Endodermal cell (in vitro differentiated cells): Measurements from ENCODE around the gene MINPP1. TPM values are rescaled to one million over a fixed set of nuclear protein-coding genes. Genes with fewer than 3 reads are reported as not detected.

Experiments
- DNase-seq: peaks from one replicate; pipeline ENCODE4 v3.0.0-alpha.2; 2017
- H3K27ac ChIP-seq: 2 replicates; pipeline ENCODE4 v1.5.1; 2013; ENCODE audit warnings: mild to moderate bottlenecking, low read depth, low read length, moderate library complexity
- H3K27me3 ChIP-seq: 2 replicates; pipeline ENCODE4 v1.6.1; 2013; ENCODE audit warnings: mild to moderate bottlenecking, low read length, moderate library complexity; ENCODE audit not compliant: insufficient read depth, control insufficient read depth, poor library complexity, severe bottlenecking
- H3K36me3 ChIP-seq: 2 replicates; pipeline ENCODE4 v1.7.0; 2013; ENCODE audit warnings: mild to moderate bottlenecking, low read length, moderate library complexity; ENCODE audit not compliant: control insufficient read depth, insufficient read depth
- H3K4me1 ChIP-seq: one replicate; pipeline ENCODE4 v1.7.0; 2013; ENCODE audit warnings: low read length; ENCODE audit not compliant: control insufficient read depth, insufficient read depth
- H3K4me3 ChIP-seq: 2 replicates; pipeline ENCODE4 v1.5.1; 2013; ENCODE audit warnings: mild to moderate bottlenecking, low read length, moderate library complexity
- H3K9ac ChIP-seq: 2 replicates; pipeline ENCODE4 v1.6.1; 2013; ENCODE audit warnings: mild to moderate bottlenecking, low read length, moderate library complexity; ENCODE audit not compliant: poor library complexity, severe bottlenecking; ENCODE audit errors: extremely low read depth
- H3K9me3 ChIP-seq: 2 replicates; pipeline ENCODE4 v1.6.1; 2013; ENCODE audit warnings: mild to moderate bottlenecking, low read length, moderate library complexity; ENCODE audit not compliant: control insufficient read depth
- H3K27ac Mint-ChIP-seq: 2 replicates; pipeline ENCODE4 v1.8.0; 2020; ENCODE audit warnings: mixed read lengths
- H3K27me3 Mint-ChIP-seq: 2 replicates; pipeline ENCODE4 v1.8.0; 2021; ENCODE audit warnings: mild to moderate bottlenecking, mixed read lengths; ENCODE audit not compliant: insufficient read depth
- H3K36me3 Mint-ChIP-seq: 2 replicates; pipeline ENCODE4 v1.8.0; 2020; ENCODE audit warnings: low read depth, mixed read lengths
- H3K4me1 Mint-ChIP-seq: 2 replicates; pipeline ENCODE4 v1.8.0; 2020; ENCODE audit warnings: mixed read lengths
- H3K4me3 Mint-ChIP-seq: 2 replicates; pipeline ENCODE4 v1.8.0; 2020; ENCODE audit warnings: mild to moderate bottlenecking, moderate library complexity, mixed read lengths
- H3K9me3 Mint-ChIP-seq: 2 replicates; pipeline ENCODE4 v1.8.0; 2020; ENCODE audit warnings: mild to moderate bottlenecking, mixed read lengths
- CTCF ChIP-seq: fragments of 200-600 bp; sonication (generic); conservative IDR thresholded peaks from 2 replicates; pipeline ENCODE4 v1.5.0; 2021; ENCODE audit warnings: antibody characterized with exemption, mild to moderate bottlenecking
- WGBS, 2 experiments: methylation state at CpG; one replicate each; pipeline versions ENCODE4 v1.1.5 to v1.1.7; 2013; ENCODE audit warnings: missing lambda C conversion rate in 2 of 2, mixed read lengths in 1 of 2; ENCODE audit not compliant: insufficient coverage in 1 of 2, insufficient read length in 1 of 2; 5-methylcytosine and 5-hydroxymethylcytosine counted together
- total RNA-seq, 2 donors: library from RNA; stranded (reverse); fragmentation: NEBNext Ultra II Directional in 1 of 2; extraction: Animal tissue kit (Norgen Biotek cat#: 25700) in 1 of 2; gene quantifications; 2 replicates in 1 of 2; 3 replicates in 1 of 2; pipeline ENCODE4 v1.2.1, GENCODE V29; 2021

Gene MINPP1
- total RNA-seq, 2 donors from 2014 or later = 32.4 to 40.4 TPM

GRCh38 chr10:87511526-87511925 is 6.8 kb downstream of the MINPP1 start:
- H3K36me3 Mint-ChIP-seq = peaks cover 54% of the 10 kb centered on the region

GRCh38 chr10:87518937-87519336 is 14.2 kb downstream of the MINPP1 start:
- Mint-ChIP-seq H3K36me3 (peaks cover 50% of the 10 kb centered on the region), H3K4me1 (no peaks in the 10 kb centered on the region), H3K27me3 (no peaks in the 10 kb centered on the region), H3K4me3 (no peak overlapping the region), H3K27ac (no peak overlapping the region), H3K9me3 (peaks cover 2% of the 10 kb centered on the region)
- Histone ChIP-seq H3K4me3 (no peak overlapping the region), H3K9ac (no peak overlapping the region), H3K9me3 (peaks cover 6% of the 10 kb centered on the region), H3K4me1 (no peaks in the 10 kb centered on the region), H3K27me3 (no peaks in the 10 kb centered on the region), H3K36me3 (peaks cover 68% of the 10 kb centered on the region), H3K27ac (no peak overlapping the region)
- WGBS, 2 experiments = 98 to 100% methylated on average over 1 to 3 of the region's 3 CpGs
- DNase-seq = no peak
- no peak for TF ChIP-seq CTCF

More at GRCh38 chr10:87511526-87511925, 6.8 kb downstream of the MINPP1 start:
- H3K36me3 ChIP-seq = peaks cover 81% of the 10 kb centered on the region
- no peak for TF ChIP-seq CTCF
- no peak overlapping the region for H3K27ac ChIP-seq
- H3K9ac ChIP-seq = no peak overlapping the region
- no peak overlapping the region for H3K4me3 ChIP-seq
- Mint-ChIP-seq H3K4me1 (peaks cover 11% of the 10 kb centered on the region), H3K27me3 (no peaks in the 10 kb centered on the region), H3K4me3 (no peak overlapping the region), H3K9me3 (no peaks in the 10 kb centered on the region), H3K27ac (no peak overlapping the region)
- no peaks in the 10 kb centered on the region for H3K27me3 ChIP-seq
- WGBS, 2 experiments = 80 to 94% methylated on average over 1 to 3 of the region's 3 CpGs
- H3K9me3 ChIP-seq = no peaks in the 10 kb centered on the region
- no peak for DNase-seq
- no peaks in the 10 kb centered on the region for H3K4me1 ChIP-seq

- no peak overlapping the region for H3K4me3 ChIP-seq
- peaks cover 50% of the 10 kb centered on the region for H3K36me3 Mint-ChIP-seq
- no peak overlapping the region for H3K9ac ChIP-seq
- WGBS, 2 experiments = 93% methylated on average over 1 of the region's 2 CpGs; no CpG with 5 or more reads in 1 of the 2 experiments
- H3K36me3 ChIP-seq = peaks cover 68% of the 10 kb centered on the region
- no peak for DNase-seq
- H3K27me3 Mint-ChIP-seq = no peaks in the 10 kb centered on the region
- TF ChIP-seq CTCF = no peak
- H3K9me3 ChIP-seq = peaks cover 6% of the 10 kb centered on the region
- H3K9me3 Mint-ChIP-seq = peaks cover 4% of the 10 kb centered on the region
- no peak overlapping the region for H3K27ac ChIP-seq
- no peak overlapping the region for H3K4me3 Mint-ChIP-seq
- no peaks in the 10 kb centered on the region for H3K4me1 Mint-ChIP-seq
- H3K27ac Mint-ChIP-seq = no peak overlapping the region
- H3K27me3 ChIP-seq = no peaks in the 10 kb centered on the region
- no peaks in the 10 kb centered on the region for H3K4me1 ChIP-seq
These were observed 14.9 kb downstream of the MINPP1 start for GRCh38 chr10:87519582-87519981.
